ENCODE data around the gene GBP7. TPM values are rescaled to one million over a fixed set of nuclear protein-coding genes. Genes with fewer than 3 reads are reported as not detected.

The GBP7 gene, protein sequence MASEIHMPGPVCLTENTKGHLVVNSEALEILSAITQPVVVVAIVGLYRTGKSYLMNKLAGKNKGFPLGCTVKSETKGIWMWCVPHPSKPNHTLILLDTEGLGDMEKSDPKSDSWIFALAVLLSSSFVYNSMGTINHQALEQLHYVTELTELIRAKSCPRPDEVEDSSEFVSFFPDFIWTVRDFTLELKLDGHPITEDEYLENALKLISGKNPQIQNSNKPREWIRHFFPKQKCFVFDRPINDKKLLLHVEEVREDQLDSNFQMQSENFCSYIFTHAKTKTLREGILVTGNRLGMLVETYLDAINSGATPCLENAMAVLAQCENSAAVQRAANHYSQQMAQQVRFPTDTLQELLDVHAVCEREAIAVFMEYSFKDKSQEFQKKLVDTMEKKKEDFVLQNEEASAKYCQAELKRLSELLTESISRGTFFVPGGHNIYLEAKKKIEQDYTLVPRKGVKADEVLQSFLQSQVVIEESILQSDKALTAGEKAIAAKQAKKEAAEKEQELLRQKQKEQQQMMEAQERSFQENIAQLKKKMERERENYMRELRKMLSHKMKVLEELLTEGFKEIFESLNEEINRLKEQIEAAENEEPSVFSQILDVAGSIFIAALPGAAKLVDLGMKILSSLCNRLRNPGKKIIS
- total RNA-seq, result 10 to 100 TPM in 1 of 2 donors, under 1 TPM in 1; 0.89 to 27.8 TPM
- polyA plus RNA-seq, result 10 to 100 TPM in 1 of 2 donors, 1 to 10 TPM in 1; 7.6 to 26.0 TPM

DNA sequence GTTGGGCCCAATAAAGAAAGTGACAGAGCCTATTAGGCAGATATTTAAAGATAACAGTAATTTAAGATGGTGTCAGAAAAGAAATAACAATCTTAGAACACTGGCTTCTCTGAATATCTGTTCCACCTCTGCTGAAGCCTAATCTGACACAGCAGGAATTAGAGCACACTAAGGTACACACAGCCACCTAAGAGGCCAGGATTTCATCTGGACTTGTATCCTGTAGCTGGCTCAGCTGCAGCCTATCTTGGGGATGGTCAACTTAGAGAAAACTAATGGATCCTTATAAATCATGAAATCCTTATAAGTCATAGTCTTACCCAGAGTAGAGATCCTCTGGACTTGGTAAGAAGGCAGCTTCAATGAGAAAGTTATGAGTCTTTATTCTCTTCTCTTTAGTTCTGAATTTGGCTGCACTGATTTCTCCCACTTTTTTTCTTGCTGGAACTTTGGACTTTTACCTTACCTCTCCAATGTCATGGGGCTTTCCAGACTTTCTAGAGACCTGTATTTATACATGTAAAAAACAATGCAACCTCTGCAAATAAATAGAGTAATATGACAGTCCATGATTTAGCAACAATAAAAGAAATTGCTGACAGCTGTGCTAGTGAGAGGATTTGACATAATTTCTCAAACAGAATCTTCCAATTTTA lies at the start of gene GBP7:
GBP7 (minus strand) TSS at position 403 of the 656 bp plus-strand sequence. CDS start 4,068 bp downstream, outside the sequence.
- H3K27ac ChIP-seq (ENCODE audit: low read depth in 1 of 2, low read length in 2 of 2), result peak within 1 kb of the TSS; percentile 74 to 87
- H3K4me3 ChIP-seq (ENCODE audit: low read depth in 1 of 3, low read length in 3 of 3), result peak within 1 kb of the TSS; percentile 46 to 81 (median 59)
- peaks cover 0 to 3% (median under 1%) of the 10 kb centered on the region in 4 donors for H3K36me3 ChIP-seq (ENCODE audit: control insufficient read depth in 4 of 4, insufficient read depth in 3 of 4, low read depth in 1 of 4, low read length in 3 of 4)
- TF ChIP-seq FOXA2 (IDR thresholded peaks at IDR 0.05) (no peak), RAD21 (IDR thresholded peaks at IDR 0.05) (peak in 1 of 2 donors; percentile 11), NR2F2 (IDR thresholded peaks at IDR 0.05) (no peak), YY1 (IDR thresholded peaks at IDR 0.05) (peak; percentile 59), RXRA (IDR thresholded peaks at IDR 0.05) (peak; percentile 47 to 51), FOXA1 (IDR thresholded peaks at IDR 0.05) (no peak), GABPA (IDR thresholded peaks at IDR 0.05 in 1 of 2, conservative IDR thresholded peaks at IDR 0.05 in 1 of 2) (no peak), EGR1 (IDR thresholded peaks at IDR 0.05; ENCODE audit: low read depth in 2 of 2) (no peak), JUND (IDR thresholded peaks at IDR 0.05) (peak; percentile 12 to 23), SP1 (IDR thresholded peaks at IDR 0.05) (peak; percentile 80), HNF4G (IDR thresholded peaks at IDR 0.05) (peak; percentile 78), TAF1 (conservative IDR thresholded peaks at IDR 0.05) (peak; percentile 85), HNF4A (conservative IDR thresholded peaks at IDR 0.05) (peak; percentile 92 to 96)
- TF ChIP-seq, protein P1, sequence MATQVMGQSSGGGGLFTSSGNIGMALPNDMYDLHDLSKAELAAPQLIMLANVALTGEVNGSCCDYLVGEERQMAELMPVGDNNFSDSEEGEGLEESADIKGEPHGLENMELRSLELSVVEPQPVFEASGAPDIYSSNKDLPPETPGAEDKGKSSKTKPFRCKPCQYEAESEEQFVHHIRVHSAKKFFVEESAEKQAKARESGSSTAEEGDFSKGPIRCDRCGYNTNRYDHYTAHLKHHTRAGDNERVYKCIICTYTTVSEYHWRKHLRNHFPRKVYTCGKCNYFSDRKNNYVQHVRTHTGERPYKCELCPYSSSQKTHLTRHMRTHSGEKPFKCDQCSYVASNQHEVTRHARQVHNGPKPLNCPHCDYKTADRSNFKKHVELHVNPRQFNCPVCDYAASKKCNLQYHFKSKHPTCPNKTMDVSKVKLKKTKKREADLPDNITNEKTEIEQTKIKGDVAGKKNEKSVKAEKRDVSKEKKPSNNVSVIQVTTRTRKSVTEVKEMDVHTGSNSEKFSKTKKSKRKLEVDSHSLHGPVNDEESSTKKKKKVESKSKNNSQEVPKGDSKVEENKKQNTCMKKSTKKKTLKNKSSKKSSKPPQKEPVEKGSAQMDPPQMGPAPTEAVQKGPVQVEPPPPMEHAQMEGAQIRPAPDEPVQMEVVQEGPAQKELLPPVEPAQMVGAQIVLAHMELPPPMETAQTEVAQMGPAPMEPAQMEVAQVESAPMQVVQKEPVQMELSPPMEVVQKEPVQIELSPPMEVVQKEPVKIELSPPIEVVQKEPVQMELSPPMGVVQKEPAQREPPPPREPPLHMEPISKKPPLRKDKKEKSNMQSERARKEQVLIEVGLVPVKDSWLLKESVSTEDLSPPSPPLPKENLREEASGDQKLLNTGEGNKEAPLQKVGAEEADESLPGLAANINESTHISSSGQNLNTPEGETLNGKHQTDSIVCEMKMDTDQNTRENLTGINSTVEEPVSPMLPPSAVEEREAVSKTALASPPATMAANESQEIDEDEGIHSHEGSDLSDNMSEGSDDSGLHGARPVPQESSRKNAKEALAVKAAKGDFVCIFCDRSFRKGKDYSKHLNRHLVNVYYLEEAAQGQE (IDR thresholded peaks at IDR 0.05), result peak; percentile 37
- TF ChIP-seq, protein P2, sequence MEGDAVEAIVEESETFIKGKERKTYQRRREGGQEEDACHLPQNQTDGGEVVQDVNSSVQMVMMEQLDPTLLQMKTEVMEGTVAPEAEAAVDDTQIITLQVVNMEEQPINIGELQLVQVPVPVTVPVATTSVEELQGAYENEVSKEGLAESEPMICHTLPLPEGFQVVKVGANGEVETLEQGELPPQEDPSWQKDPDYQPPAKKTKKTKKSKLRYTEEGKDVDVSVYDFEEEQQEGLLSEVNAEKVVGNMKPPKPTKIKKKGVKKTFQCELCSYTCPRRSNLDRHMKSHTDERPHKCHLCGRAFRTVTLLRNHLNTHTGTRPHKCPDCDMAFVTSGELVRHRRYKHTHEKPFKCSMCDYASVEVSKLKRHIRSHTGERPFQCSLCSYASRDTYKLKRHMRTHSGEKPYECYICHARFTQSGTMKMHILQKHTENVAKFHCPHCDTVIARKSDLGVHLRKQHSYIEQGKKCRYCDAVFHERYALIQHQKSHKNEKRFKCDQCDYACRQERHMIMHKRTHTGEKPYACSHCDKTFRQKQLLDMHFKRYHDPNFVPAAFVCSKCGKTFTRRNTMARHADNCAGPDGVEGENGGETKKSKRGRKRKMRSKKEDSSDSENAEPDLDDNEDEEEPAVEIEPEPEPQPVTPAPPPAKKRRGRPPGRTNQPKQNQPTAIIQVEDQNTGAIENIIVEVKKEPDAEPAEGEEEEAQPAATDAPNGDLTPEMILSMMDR (IDR thresholded peaks at IDR 0.05; ENCODE audit: low read depth, low read length, missing input control), result no peak
- TF ChIP-seq, protein P3, sequence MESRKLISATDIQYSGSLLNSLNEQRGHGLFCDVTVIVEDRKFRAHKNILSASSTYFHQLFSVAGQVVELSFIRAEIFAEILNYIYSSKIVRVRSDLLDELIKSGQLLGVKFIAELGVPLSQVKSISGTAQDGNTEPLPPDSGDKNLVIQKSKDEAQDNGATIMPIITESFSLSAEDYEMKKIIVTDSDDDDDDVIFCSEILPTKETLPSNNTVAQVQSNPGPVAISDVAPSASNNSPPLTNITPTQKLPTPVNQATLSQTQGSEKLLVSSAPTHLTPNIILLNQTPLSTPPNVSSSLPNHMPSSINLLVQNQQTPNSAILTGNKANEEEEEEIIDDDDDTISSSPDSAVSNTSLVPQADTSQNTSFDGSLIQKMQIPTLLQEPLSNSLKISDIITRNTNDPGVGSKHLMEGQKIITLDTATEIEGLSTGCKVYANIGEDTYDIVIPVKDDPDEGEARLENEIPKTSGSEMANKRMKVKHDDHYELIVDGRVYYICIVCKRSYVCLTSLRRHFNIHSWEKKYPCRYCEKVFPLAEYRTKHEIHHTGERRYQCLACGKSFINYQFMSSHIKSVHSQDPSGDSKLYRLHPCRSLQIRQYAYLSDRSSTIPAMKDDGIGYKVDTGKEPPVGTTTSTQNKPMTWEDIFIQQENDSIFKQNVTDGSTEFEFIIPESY (IDR thresholded peaks at IDR 0.05), result no peak
- TF ChIP-seq, protein P4, sequence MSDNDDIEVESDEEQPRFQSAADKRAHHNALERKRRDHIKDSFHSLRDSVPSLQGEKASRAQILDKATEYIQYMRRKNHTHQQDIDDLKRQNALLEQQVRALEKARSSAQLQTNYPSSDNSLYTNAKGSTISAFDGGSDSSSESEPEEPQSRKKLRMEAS (IDR thresholded peaks at IDR 0.05), result no peak
- TF ChIP-seq, protein P5, sequence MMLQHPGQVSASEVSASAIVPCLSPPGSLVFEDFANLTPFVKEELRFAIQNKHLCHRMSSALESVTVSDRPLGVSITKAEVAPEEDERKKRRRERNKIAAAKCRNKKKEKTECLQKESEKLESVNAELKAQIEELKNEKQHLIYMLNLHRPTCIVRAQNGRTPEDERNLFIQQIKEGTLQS (IDR thresholded peaks at IDR 0.05), result no peak
- no peak for DNase-seq (ENCODE audit: low spot score)
- peak within 1 kb of the TSS; percentile 90 to 97 for H3K9ac ChIP-seq (ENCODE audit: low read depth in 1 of 2, low read length in 2 of 2)
- H3K27me3 ChIP-seq (ENCODE audit: control insufficient read depth in 4 of 4, insufficient read depth in 4 of 4, low read length in 3 of 4), result no peaks in the 10 kb centered on the region
- no peaks in the 10 kb centered on the region for H3K9me3 ChIP-seq (ENCODE audit: control insufficient read depth in 4 of 4, low read length in 3 of 4)
- peaks cover 2 to 34% (median 16%) of the 10 kb centered on the region in 4 donors for H3K4me1 ChIP-seq (ENCODE audit: control insufficient read depth in 4 of 4, insufficient read depth in 4 of 4, low read length in 3 of 4)

Measured in liver (tissue), 9 donors.